ENCODE results near the gene ZNF768.

GRCh38 chr16:30499284-30499683, 27.1 kb downstream of the ZNF768 start:
- TF ChIP-seq POLR2AphosphoS5 (IDR thresholded peaks at IDR 0.05; ENCODE audit: low read depth, low read length) (no peak), TAF1 (IDR thresholded peaks at IDR 0.05; ENCODE audit: borderline replicate concordance, low read depth, low read length) (no peak), POLR2A (IDR thresholded peaks at IDR 0.05; ENCODE audit: low read depth, low read length) (no peak)

All from GM12892 (cell line).